K562 (cell line): ENCODE results near the gene BAD. TPM values are rescaled to one million over a fixed set of nuclear protein-coding genes. Genes with fewer than 3 reads are reported as not detected.

Experiments used
- ATAC-seq: fragments of 200-7000 bp; cut with Tn5 transposase; 3 replicates; pipeline ENCODE4 v1.9.1; 2020; ENCODE audit warnings: moderate library complexity
- BruUV-seq: library from RNA; stranded (reverse); fragments of 400-500 nt; replicated peaks from 2 replicates; lab custom pipeline; 2021; lab: Mats Ljungman, UMichigan
- CTCF ChIA-PET: fragments of 300-600 bp; formaldehyde crosslinking; extraction: SDS; loops from one replicate; lab custom pipeline; 2021; ENCODE audit warnings: low intra/inter-chr PET ratio; lab: Yijun Ruan, JAX
- POLR2A ChIA-PET: fragments of 300-600, 350-650 bp; sonication (Branson Sonifier 250); formaldehyde crosslinking; extraction: SDS; loops from one replicate; lab custom pipeline; 2021; ENCODE audit warnings: antibody characterized with exemption, inconsistent platforms; lab: Yijun Ruan, JAX
- DNase-seq, 4 experiments: peaks; one replicate each; pipeline versions ENCODE4 v3.0.0 to v3.0.0-alpha.2; 2011 to 2018; ENCODE audit warnings: low spot score in 3 of 4, mixed read lengths in 3 of 4; ENCODE audit errors: extremely low read depth in 1 of 4
- FAIRE-seq: peaks from 2 replicates; lab custom pipeline; 2011; peaks lifted over from hg19 to GRCh38; lab: Jason Lieb, UNC
- H2AFZ ChIP-seq: 2 replicates; pipeline ENCODE4 v1.6.0; 2011; ENCODE audit warnings: low read depth, low read length, control low read depth, inconsistent platforms
- H3K27ac ChIP-seq: fragments of 200-600 bp; 3 replicates; pipeline ENCODE4 v1.8.0; 2011; ENCODE audit warnings: low read depth, mild to moderate bottlenecking, control low read depth, inconsistent platforms, low read length, moderate library complexity, mixed read lengths; ENCODE audit errors: extremely low read depth
- H3K27me3 ChIP-seq, 2 experiments: fragments of 300-600 bp in 1 of 2; 2 replicates in 1 of 2; 3 replicates in 1 of 2; pipeline versions ENCODE4 v1.6.0 to v1.8.0; 2011; ENCODE audit warnings: inconsistent platforms in 2 of 2, low read length in 2 of 2, mild to moderate bottlenecking in 1 of 2, mixed read lengths in 1 of 2, moderate library complexity in 1 of 2; ENCODE audit not compliant: control insufficient read depth in 2 of 2, insufficient read depth in 2 of 2
- H3K36me3 ChIP-seq: fragments of 300-600 bp; 3 replicates; pipeline ENCODE4 v1.8.0; 2011; ENCODE audit warnings: mild to moderate bottlenecking, low read length, inconsistent platforms; ENCODE audit not compliant: control insufficient read depth, insufficient read depth
- H3K4me1 ChIP-seq, 2 experiments: fragments of 200-600 bp in 1 of 2; replicated peaks in 1 of 2; 2 replicates in 1 of 2; 3 replicates in 1 of 2; pipeline versions ENCODE4 v1.5.1 to v1.8.0; 2011; ENCODE audit warnings: inconsistent platforms in 2 of 2, low read length in 2 of 2, mild to moderate bottlenecking in 1 of 2, mixed read lengths in 1 of 2, moderate library complexity in 1 of 2; ENCODE audit not compliant: control insufficient read depth in 2 of 2, insufficient read depth in 2 of 2
- H3K4me2 ChIP-seq: 2 replicates; pipeline ENCODE4 v1.6.1; 2011; ENCODE audit warnings: low read length, control low read depth, inconsistent platforms, mixed read lengths; ENCODE audit not compliant: insufficient read depth
- H3K4me3 ChIP-seq: fragments of 200-600 bp; sonication (generic), shearing (Covaris generic); 2 replicates; pipeline ENCODE4 v1.5.1; 2016; ENCODE audit warnings: control low read depth, inconsistent platforms
- H3K79me2 ChIP-seq: fragments of 200-600 bp; 3 replicates; pipeline ENCODE4 v1.8.0; 2011; ENCODE audit warnings: low read length, inconsistent platforms; ENCODE audit not compliant: control insufficient read depth, insufficient read depth
- H3K9ac ChIP-seq, 2 experiments: 2 replicates each; pipeline versions ENCODE4 v1.6.0 to v1.6.1; 2011; ENCODE audit warnings: low read depth in 2 of 2, low read length in 2 of 2, control low read depth in 1 of 2, inconsistent platforms in 1 of 2, mild to moderate bottlenecking in 1 of 2, mixed read lengths in 1 of 2; ENCODE audit not compliant: insufficient read depth in 1 of 2
- H3K9me1 ChIP-seq: one replicate; pipeline ENCODE4 v1.6.0; 2011; ENCODE audit warnings: inconsistent platforms, mild to moderate bottlenecking, low read length, moderate library complexity; ENCODE audit not compliant: control insufficient read depth, insufficient read depth
- H3K9me3 ChIP-seq: replicated peaks from 2 replicates; pipeline ENCODE4 v1.5.1; 2011; ENCODE audit warnings: low read depth, low read length, inconsistent platforms; ENCODE audit not compliant: control insufficient read depth, insufficient read depth
- H4K20me1 ChIP-seq: replicated peaks from 2 replicates; pipeline ENCODE4 v1.6.1; 2011; ENCODE audit warnings: low read length, inconsistent platforms, mixed read lengths; ENCODE audit not compliant: control insufficient read depth, insufficient read depth
- DPF2 ChIP-seq: fragments of 450-650 bp; IDR thresholded peaks from 2 replicates; pipeline ENCODE4 v1.6.1; 2016
- EGR1 ChIP-seq: fragments of 450-650 bp; conservative IDR thresholded peaks from 2 replicates; pipeline ENCODE4 v1.6.1; 2017; ENCODE audit warnings: mild to moderate bottlenecking
- EP300 ChIP-seq: IDR thresholded peaks from 2 replicates; pipeline ENCODE4 v1.6.1; 2012; ENCODE audit warnings: low read length, improper control_type of control experiment
- KLF10 ChIP-seq: fragments of 250-450 bp; sonication (Bioruptor Pico); IDR thresholded peaks from 2 replicates; pipeline ENCODE4 v1.6.1; 2021; ENCODE audit warnings: matching md5 sums
- MTF1 ChIP-seq: fragments of 250-450 bp; sonication (Bioruptor Pico); IDR thresholded peaks from 2 replicates; pipeline ENCODE4 v1.9.0; 2021; ENCODE audit warnings: moderate library complexity, mild to moderate bottlenecking, inconsistent platforms, borderline replicate concordance
- NR2C1 ChIP-seq, 2 experiments: fragments of 450-650 bp; IDR thresholded peaks; 2 replicates each; pipeline ENCODE4 v1.6.1; 2017; ENCODE audit warnings: mild to moderate bottlenecking in 2 of 2, antibody characterized with exemption in 1 of 2, inconsistent platforms in 1 of 2, missing compliant biosample characterization in 1 of 2, missing genetic modification characterization in 1 of 2
- POLR3A ChIP-seq: IDR thresholded peaks from 2 replicates; pipeline ENCODE4 v1.6.1; 2011; ENCODE audit warnings: borderline replicate concordance, mild to moderate bottlenecking, moderate library complexity; ENCODE audit not compliant: insufficient read length, insufficient read depth; ENCODE audit errors: extremely low read depth
- RCOR1 ChIP-seq, 2 experiments: IDR thresholded peaks; 2 replicates each; pipeline ENCODE4 v1.6.1; 2012; ENCODE audit warnings: low read depth in 2 of 2, low read length in 2 of 2, borderline replicate concordance in 1 of 2, improper control_type of control experiment in 1 of 2
- SOX6 ChIP-seq: fragments of 450-650 bp; IDR thresholded peaks from 2 replicates; pipeline ENCODE4 v1.6.1; 2014; ENCODE audit warnings: mild to moderate bottlenecking
- SRSF9 ChIP-seq: fragments of 200-400 bp; formaldehyde crosslinking; IDR thresholded peaks from 2 replicates; pipeline ENCODE4 v1.6.1; 2017; ENCODE audit warnings: low read depth, low read length, borderline replicate concordance
- ZBTB17 ChIP-seq: fragments of 450-650 bp; formaldehyde crosslinking; IDR thresholded peaks from 2 replicates; pipeline ENCODE4 v1.4.0; 2020; ENCODE audit warnings: mild to moderate bottlenecking
- ZKSCAN8 ChIP-seq: fragments of 200-800 bp; sonication (Bioruptor generic); IDR thresholded peaks from 2 replicates; pipeline ENCODE4 v1.6.1; 2016; ENCODE audit warnings: missing genetic modification characterization, missing compliant biosample characterization
- WGBS: fragments of 100-300 bp; shearing (Covaris generic); methylation state at CpG from one replicate; pipeline ENCODE4 v1.1.6; 2016; ENCODE audit warnings: low coverage, mixed read lengths; ENCODE audit not compliant: insufficient coverage; ENCODE audit errors: missing lambda C conversion rate; 5-methylcytosine and 5-hydroxymethylcytosine counted together
- in situ Hi-C: fragments of 300-500 bp; cut with MboI; formaldehyde crosslinking; loops from 4 replicates; pipeline ENCODE4 v1.15.0; 2018; ENCODE audit warnings: inconsistent platforms, mixed read lengths
- intact Hi-C: fragments of 100-400 bp; cut with micrococcal nuclease; formaldehyde crosslinking; loops from 2 replicates; pipeline ENCODE4 v1.14.2; 2022
- polyA plus RNA-seq, 8 experiments: library from polyadenylated mRNA; depleted of rRNA in 4 of 8; stranded (reverse) in 5 of 8; unstranded in 3 of 8; fragments of >200 nt; fragmentation: Nextera tagmentation in 2 of 8; fragmentation: Illumina TruSeq in 1 of 8; extraction: Ambion mirVana in 2 of 8; extraction: Trizol in 1 of 8; gene quantifications; 2 replicates each; pipeline versions ENCODE4 v1.2.1 to v1.2.3, GENCODE V29; 2011 to 2014; ENCODE audit warnings: inconsistent platforms in 1 of 8, missing spikeins in 1 of 8
- total RNA-seq, 7 experiments: library from RNA; depleted of rRNA in 6 of 7; stranded (reverse); fragments of >200 nt in 6 of 7; fragmentation: Illumina TruSeq in 2 of 7; extraction: Trizol in 2 of 7; gene quantifications; 2 replicates each; pipeline versions ENCODE4 v1.2.1 to v1.2.3, GENCODE V29; 2011 to 2021; ENCODE audit warnings: low replicate concordance in 1 of 7
- TF ChIP-seq, protein P1 (sequence below): sonication (generic); formaldehyde crosslinking; IDR thresholded peaks from 2 replicates; pipeline ENCODE4 v1.8.0; 2022; ENCODE audit warnings: missing genetic modification reagents, mild to moderate bottlenecking, moderate library complexity, borderline replicate concordance
- TF ChIP-seq, protein P2 (sequence below): sonication (generic); formaldehyde crosslinking; IDR thresholded peaks from 2 replicates; pipeline ENCODE4 v1.8.0; 2023; ENCODE audit warnings: missing genetic modification reagents, mild to moderate bottlenecking, borderline replicate concordance

BAD gene
- total and polyA plus RNA-seq, 9 of the 15 experiments (the other 6 are each of a cell fraction or from before 2014, with no cell fraction given) = 0.61 to 45.6 (median 11.8) TPM

DNA sequence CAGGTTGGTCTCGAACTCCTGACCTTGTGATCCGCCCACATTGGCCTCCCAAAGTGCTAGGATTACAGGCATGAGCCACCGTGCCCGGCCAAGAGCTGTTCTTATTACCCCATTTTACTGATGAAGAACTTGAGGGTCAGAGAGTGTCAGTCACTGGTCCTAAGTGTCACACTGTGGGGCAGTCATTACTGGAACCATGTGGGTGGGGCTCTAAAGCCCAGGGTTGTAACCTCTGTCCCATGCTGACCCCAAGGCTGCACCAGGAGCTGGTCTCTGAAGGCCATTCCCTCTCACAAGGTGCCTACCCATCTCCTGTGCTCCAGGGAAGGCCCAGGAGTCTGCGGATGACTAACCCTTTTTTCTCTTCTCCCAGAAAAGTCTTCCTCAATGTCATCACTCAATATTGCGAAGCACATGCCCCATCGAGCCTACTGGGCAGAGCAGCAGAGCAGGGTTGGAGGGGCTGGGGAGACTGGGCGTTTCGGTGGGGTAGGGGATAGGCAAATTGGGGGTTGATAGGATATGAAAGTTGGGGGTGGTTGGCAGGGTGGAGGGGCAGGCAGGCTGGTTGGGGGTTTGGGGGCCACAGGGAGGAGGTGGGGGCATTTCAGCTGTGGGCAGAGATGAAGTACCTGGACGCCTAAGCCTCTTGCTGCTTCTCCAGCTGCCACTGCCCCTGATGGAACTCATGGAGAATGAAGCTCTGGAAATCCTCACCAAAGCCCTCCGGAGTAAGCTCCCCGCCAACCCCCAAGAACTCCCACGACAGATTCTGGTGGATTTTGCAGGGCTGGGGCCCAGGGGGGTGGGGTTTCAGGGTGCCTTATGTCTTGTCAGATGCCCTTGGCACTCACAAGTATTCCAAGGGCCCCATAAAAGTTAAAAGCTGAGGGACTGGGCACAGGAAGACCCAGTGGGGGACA is 18.9 kb upstream of the BAD start:
- in situ Hi-C loops = no loop called here
- peaks cover 32 to 59% of the 10 kb centered on the region in 2 experiments for H3K4me1 ChIP-seq
- H3K27me3 ChIP-seq = peaks cover 1 to 2% of the 10 kb centered on the region in 2 experiments; a peak in 4 of 5 replicates
- peaks cover 30% of the 10 kb centered on the region for H3K79me2 ChIP-seq
- no TSS peak for BruUV-seq
- WGBS = 97% methylated on average over 7 of the region's 13 CpGs
- ChIA-PET CTCF (interaction anchor here (1.4 kb wide), 1 partner anchor 99 kb away, joined by 10 read pairs; no protein-coding TSS in a partner anchor), POLR2A (interaction anchor here (0.6 to 5.8 kb wide), 12 partner anchors 14 to 145 kb away, joined by 3 to 68 read pairs (median 4); partner anchors contain the start of genes FERMT3 and PRDX5)
- peaks cover 20% of the 10 kb centered on the region; the same call in 2 of the 3 replicates for H3K36me3 ChIP-seq
- no peak overlapping the region for H3K4me3 ChIP-seq
- DNase-seq = no peak
- H2AFZ ChIP-seq = 0 out of 2 replicates have a peak overlapping the region, but pooled peaks have one; percentile 24
- H3K4me2 ChIP-seq = peak overlapping the region; percentile 93
- peak overlapping the region; percentile 100; the same call in 2 of the 3 replicates for H3K27ac ChIP-seq
- H3K9ac ChIP-seq = peak overlapping the region; percentile 94 to 100
- no peaks in the 10 kb centered on the region for H3K9me3 ChIP-seq
- no peak for ATAC-seq
- H3K9me1 ChIP-seq = peaks cover 5% of the 10 kb centered on the region
- no peaks in the 10 kb centered on the region; the same call in 1 of the 2 replicates for H4K20me1 ChIP-seq
- intact Hi-C loops = loop anchor here (1.0 to 10.0 kb wide), 6 partner anchors 33 to 469 kb away; partner anchors contain the start of genes FKBP2, MARK2, PPP1R14B and STIP1
- peak; percentile 23 for FAIRE-seq
- TF ChIP-seq NR2C1 (IDR thresholded peaks at IDR 0.05) = peak; percentile 20; the same call in 1 of the 2 replicates
- TF ChIP-seq NR2C1 (tag; IDR thresholded peaks at IDR 0.05) = no peak
- TF ChIP-seq EGR1 = peak; percentile 26; the same call in 1 of the 2 replicates
- TF ChIP-seq SOX6 = no peak
- no peak for TF ChIP-seq DPF2
- no peak for TF ChIP-seq ZBTB17
- no peak for TF ChIP-seq EP300
- no peak for TF ChIP-seq MTF1 (CRISPR knock-in tag)
- no peak for TF ChIP-seq SRSF9
- TF ChIP-seq RCOR1 (IDR thresholded peaks at IDR 0.05; ENCODE audit: borderline replicate concordance in 1 of 2, low read depth in 2 of 2, low read length in 2 of 2) = no peak
- TF ChIP-seq KLF10 = no peak
- TF ChIP-seq, protein P1, sequence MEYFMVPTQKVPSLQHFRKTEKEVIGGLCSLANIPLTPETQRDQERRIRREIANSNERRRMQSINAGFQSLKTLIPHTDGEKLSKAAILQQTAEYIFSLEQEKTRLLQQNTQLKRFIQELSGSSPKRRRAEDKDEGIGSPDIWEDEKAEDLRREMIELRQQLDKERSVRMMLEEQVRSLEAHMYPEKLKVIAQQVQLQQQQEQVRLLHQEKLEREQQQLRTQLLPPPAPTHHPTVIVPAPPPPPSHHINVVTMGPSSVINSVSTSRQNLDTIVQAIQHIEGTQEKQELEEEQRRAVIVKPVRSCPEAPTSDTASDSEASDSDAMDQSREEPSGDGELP (CRISPR knock-in tag) = no peak
- no peak for TF ChIP-seq ZKSCAN8 (CRISPR knock-in tag)
- TF ChIP-seq POLR3A = no peak
- TF ChIP-seq, protein P2, sequence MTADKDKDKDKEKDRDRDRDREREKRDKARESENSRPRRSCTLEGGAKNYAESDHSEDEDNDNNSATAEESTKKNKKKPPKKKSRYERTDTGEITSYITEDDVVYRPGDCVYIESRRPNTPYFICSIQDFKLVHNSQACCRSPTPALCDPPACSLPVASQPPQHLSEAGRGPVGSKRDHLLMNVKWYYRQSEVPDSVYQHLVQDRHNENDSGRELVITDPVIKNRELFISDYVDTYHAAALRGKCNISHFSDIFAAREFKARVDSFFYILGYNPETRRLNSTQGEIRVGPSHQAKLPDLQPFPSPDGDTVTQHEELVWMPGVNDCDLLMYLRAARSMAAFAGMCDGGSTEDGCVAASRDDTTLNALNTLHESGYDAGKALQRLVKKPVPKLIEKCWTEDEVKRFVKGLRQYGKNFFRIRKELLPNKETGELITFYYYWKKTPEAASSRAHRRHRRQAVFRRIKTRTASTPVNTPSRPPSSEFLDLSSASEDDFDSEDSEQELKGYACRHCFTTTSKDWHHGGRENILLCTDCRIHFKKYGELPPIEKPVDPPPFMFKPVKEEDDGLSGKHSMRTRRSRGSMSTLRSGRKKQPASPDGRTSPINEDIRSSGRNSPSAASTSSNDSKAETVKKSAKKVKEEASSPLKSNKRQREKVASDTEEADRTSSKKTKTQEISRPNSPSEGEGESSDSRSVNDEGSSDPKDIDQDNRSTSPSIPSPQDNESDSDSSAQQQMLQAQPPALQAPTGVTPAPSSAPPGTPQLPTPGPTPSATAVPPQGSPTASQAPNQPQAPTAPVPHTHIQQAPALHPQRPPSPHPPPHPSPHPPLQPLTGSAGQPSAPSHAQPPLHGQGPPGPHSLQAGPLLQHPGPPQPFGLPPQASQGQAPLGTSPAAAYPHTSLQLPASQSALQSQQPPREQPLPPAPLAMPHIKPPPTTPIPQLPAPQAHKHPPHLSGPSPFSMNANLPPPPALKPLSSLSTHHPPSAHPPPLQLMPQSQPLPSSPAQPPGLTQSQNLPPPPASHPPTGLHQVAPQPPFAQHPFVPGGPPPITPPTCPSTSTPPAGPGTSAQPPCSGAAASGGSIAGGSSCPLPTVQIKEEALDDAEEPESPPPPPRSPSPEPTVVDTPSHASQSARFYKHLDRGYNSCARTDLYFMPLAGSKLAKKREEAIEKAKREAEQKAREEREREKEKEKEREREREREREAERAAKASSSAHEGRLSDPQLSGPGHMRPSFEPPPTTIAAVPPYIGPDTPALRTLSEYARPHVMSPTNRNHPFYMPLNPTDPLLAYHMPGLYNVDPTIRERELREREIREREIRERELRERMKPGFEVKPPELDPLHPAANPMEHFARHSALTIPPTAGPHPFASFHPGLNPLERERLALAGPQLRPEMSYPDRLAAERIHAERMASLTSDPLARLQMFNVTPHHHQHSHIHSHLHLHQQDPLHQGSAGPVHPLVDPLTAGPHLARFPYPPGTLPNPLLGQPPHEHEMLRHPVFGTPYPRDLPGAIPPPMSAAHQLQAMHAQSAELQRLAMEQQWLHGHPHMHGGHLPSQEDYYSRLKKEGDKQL (CRISPR knock-in tag) = 0 out of 2 replicates have a peak, but pooled peaks have one; percentile 68
